ENCODE measurements around the gene MAGED2. TPM values are rescaled to one million over a fixed set of nuclear protein-coding genes. Genes with fewer than 3 reads are reported as not detected.

Gene MAGED2
- total and polyA plus RNA-seq, 2 donors (not counting 3 experiments of a cell fraction or from before 2014, with no cell fraction given): 241 to 309 TPM

- no peak overlapping the region for H2AFZ ChIP-seq (ENCODE audit: low read depth, low read length)
Measured at GRCh38 chrX:54825716-54826438, 18.3 kb downstream of the MAGED2 start.

More at GRCh38 chrX:54825716-54826438, 18.3 kb downstream of the MAGED2 start:
- POLR2A ChIA-PET: no interaction called here
- Histone ChIP-seq H3K9ac (replicated peaks; ENCODE audit: extremely low read depth, insufficient read depth, low read length) (no peak overlapping the region), H3K79me2 (ENCODE audit: control insufficient read depth, insufficient read depth, low read length) (no peaks in the 10 kb centered on the region), H3K9me3 (replicated peaks; ENCODE audit: control insufficient read depth, insufficient read depth, low read length) (no peaks in the 10 kb centered on the region), H3K27ac (ENCODE audit: insufficient read depth, low read depth, low read length) (no peak overlapping the region), H3K4me1 (ENCODE audit: control insufficient read depth, extremely low read depth, insufficient read depth, low read length) (no peaks in the 10 kb centered on the region), H3K4me2 (ENCODE audit: insufficient read depth, low read length) (no peak overlapping the region), H3K4me3 (replicated peaks in 1 of 3; ENCODE audit: insufficient read depth in 1 of 3, low read depth in 1 of 3, low read length in 3 of 3) (no peak overlapping the region), H3K27me3 (ENCODE audit: control insufficient read depth in 2 of 2, insufficient read depth in 2 of 2, low read length in 2 of 2) (no peaks in the 10 kb centered on the region), H3K9me1 (replicated peaks; ENCODE audit: control insufficient read depth, extremely low read depth, insufficient read depth, low read length) (no peaks in the 10 kb centered on the region), H4K20me1 (replicated peaks; ENCODE audit: control insufficient read depth, extremely low read depth, insufficient read depth, low read length) (no peaks in the 10 kb centered on the region), H3K36me3 (ENCODE audit: control insufficient read depth in 2 of 2, extremely low read depth in 1 of 2, insufficient read depth in 2 of 2, low read length in 2 of 2) (no peaks in the 10 kb centered on the region)
- CTCF ChIA-PET: no interaction called here
- DNase-seq (ENCODE audit: low read depth, low spot score): no peak
- no peak for TF ChIP-seq JUN (IDR thresholded peaks at IDR 0.05; ENCODE audit: borderline replicate concordance, insufficient read depth, insufficient read length, low read depth)
- no peak for TF ChIP-seq FOS (IDR thresholded peaks at IDR 0.05; ENCODE audit: borderline replicate concordance, insufficient read depth, low read length)
- no peak for TF ChIP-seq POLR2A (IDR thresholded peaks at IDR 0.05; ENCODE audit: low read depth, low read length)
- no peak for TF ChIP-seq MAX (IDR thresholded peaks at IDR 0.05; ENCODE audit: insufficient read depth, insufficient read length)
- no peak for TF ChIP-seq EZH2 (IDR thresholded peaks at IDR 0.05; ENCODE audit: borderline replicate concordance, low read depth, low read length, severe bottlenecking)
- TF ChIP-seq POLR2AphosphoS5 (IDR thresholded peaks at IDR 0.05; ENCODE audit: insufficient read depth, low read depth, low read length): no peak
- TF ChIP-seq CTCF (IDR thresholded peaks at IDR 0.05; ENCODE audit: extremely low read depth in 1 of 2, insufficient read depth in 1 of 2, low read depth in 1 of 2, low read length in 2 of 2): no peak
- TF ChIP-seq MYC (IDR thresholded peaks at IDR 0.05; ENCODE audit: low read depth, low read length): no peak
- TF ChIP-seq GATA2 (IDR thresholded peaks at IDR 0.05; ENCODE audit: insufficient read depth, insufficient read length, low read depth, low read length): no peak
- intact Hi-C loops (cut with micrococcal nuclease): no loop called here
- no peak for FAIRE-seq
- no TSS peak for BruUV-seq (replicated peaks)
- dilution Hi-C loops (cut with MboI; ENCODE audit: extremely low pct_ligation_motif_present, low sequenced_read_pairs): no loop called here
